GM21529 (cell line): ENCODE measurements around the gene ZBTB47.

Source experiments
- ATAC-seq: cut with Tn5 transposase; IDR thresholded peaks from one replicate; pipeline ENCODE4 v1.9.1; 2021; ENCODE audit not compliant: unreplicated experiment

Gene ZBTB47

GRCh38 chr3:42684632-42685362, 31.3 kb downstream of the ZBTB47 start:
- ATAC-seq: no peak

DNA sequence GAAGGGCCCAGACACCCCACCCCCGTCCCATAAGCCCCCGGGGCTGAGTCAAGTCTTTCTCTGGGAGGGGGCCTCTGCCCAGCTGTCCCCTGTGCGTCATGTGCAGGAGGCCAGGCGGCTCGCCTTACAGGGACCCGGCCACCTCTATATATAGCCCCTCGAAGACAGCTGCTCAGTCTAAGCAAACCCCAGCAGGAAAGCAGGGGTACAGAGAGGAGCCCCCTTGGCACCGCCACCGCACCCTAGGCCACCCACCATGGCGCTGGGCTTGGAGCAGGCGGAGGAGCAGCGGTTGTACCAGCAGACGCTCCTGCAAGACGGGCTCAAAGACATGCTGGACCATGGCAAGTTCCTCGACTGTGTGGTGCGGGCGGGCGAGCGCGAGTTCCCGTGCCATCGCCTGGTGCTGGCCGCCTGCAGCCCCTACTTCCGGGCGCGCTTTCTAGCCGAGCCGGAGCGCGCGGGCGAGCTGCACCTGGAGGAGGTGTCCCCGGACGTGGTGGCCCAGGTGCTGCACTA, 31.9 kb downstream of the ZBTB47 start, which contains the start of gene KLHL40:
TSS of gene KLHL40 (plus strand) at position 175 of the 519 bp plus-strand sequence. CDS start at position 257, 82 bp downstream.
- no peak for ATAC-seq

DNA sequence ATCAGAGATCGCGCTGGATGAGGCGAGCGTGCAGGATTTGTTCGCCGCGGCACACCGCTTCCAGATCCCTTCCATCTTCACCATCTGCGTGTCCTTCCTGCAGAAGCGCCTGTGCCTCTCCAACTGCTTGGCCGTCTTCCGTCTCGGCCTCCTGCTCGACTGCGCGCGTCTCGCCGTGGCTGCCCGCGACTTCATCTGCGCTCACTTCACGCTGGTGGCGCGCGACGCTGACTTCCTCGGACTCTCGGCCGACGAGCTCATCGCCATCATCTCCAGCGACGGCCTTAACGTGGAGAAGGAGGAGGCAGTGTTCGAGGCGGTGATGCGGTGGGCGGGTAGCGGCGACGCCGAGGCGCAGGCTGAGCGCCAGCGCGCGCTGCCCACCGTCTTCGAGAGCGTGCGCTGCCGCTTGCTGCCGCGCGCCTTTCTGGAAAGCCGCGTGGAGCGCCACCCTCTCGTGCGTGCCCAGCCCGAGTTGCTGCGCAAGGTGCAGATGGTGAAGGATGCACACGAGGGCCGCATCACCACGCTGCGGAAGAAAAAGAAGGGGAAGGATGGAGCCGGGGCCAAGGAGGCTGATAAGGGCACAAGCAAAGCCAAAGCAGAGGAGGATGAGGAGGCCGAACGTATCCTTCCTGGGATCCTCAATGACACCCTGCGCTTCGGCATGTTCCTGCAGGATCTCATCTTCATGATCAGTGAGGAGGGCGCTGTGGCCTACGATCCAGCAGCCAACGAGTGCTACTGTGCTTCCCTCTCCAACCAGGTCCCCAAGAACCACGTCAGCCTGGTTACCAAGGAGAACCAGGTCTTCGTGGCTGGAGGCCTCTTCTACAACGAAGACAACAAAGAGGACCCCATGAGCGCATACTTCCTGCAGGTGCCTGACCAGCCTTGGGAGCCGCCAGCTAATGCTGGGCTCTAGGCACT, 32.7 kb downstream of the ZBTB47 start:
- no peak for ATAC-seq

DNA sequence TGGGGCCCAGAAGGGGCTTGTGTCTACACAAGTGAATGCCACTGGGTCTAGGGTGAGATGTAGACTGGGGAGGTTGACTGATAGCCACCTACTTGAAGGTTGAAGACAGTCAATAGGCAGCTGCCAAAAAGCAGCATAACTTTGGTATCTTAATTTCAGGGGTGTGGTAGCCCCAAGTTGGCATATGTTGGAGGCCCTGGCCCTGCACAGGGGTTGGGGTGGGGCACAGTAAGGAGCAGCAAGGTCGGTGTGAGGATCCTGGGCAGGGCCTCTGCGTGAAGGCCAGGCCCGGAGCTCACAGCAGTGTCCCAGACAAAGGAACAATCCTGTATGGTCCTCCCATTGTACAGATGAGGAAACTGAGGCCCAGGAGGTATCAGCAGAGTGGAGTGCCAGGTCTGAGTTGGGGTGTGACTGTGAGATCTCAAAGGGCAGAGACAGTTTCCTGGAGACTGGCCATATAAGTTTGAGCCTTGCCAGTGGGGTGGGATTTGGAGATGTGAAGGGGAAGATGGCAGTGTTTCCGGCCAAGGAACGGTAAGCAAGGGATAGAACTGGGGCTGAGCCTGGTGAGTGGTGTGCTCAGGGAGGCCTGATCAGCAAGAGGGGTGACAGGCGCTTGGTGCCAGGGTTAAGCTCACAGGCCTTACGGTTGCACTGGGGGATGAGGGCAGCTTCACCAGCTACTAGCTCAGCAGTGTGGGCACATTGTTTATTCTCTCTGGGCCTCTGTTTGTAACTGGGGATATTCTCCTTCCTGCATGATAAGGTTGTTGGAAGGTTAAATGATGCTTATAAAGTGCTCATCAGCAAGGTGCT, 33.5 kb downstream of the ZBTB47 start:
- ATAC-seq: no peak

- ATAC-seq: no peak
These were observed 34.5 kb downstream of the ZBTB47 start for GRCh38 chr3:42688016-42688415.

DNA sequence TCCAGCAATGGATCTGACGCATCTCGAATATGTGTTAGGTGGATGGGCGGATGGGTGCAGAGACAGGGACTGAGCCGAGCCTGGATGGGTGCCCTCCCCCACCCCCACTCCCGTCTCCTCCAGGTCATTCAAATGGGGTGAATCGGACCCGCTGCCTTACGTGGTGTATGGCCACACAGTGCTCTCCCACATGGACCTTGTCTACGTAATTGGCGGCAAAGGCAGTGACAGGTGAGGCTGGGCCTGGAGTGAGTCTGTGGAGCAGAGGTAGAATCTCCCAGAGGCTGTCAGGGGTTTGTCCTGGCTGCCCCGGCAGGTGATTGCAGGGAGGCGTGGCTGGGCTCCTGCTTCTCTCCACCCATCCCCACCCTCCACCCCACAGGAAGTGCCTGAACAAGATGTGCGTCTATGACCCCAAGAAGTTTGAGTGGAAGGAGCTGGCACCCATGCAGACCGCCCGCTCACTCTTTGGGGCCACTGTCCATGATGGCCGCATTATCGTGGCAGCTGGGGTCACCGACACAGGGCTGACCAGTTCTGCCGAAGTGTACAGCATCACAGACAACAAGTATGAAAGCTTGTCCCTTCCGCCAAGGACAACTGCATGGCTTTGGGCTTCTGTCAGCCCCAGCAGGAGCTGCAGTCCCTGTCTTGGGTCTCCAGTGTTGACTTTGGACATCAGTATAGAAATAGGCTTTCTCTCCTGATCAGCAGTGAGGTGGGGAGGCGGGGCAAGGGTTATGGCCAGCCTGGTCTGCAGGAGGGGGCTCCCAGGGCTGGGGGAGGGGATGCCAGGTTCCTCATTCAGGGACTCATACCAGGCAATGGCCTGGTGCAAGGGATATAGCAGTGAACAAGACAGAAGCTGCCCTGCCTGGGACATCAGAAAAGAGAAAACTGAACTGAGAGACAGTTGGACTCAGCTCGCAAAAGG, 35.3 kb downstream of the ZBTB47 start:
- ATAC-seq: no peak

GRCh38 chr3:42689421-42690014, 36.0 kb downstream of the ZBTB47 start:
- no peak for ATAC-seq

DNA sequence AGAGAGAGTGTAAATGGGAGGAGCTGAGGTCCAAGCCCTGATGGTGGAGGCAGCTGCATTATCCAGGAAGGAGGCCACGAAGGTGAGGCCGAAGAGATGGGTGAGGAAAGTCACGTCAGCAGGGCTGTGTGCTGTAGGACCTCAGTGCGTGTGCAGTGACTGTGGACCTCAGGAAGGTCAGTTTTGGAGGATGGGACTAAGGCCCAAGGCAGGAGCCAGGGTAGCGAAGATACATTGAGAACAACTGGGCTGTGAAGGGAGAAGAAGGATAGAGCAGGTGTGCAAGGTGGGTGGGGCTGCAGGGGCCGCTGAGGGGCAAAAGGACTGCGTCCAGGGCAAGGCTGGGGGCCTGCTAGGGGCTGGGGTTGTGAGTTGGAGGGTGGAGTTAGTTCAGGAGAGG, 36.7 kb downstream of the ZBTB47 start:
- no peak for ATAC-seq

GRCh38 chr3:42690766-42691680, 37.5 kb downstream of the ZBTB47 start:
- no peak for ATAC-seq

DNA sequence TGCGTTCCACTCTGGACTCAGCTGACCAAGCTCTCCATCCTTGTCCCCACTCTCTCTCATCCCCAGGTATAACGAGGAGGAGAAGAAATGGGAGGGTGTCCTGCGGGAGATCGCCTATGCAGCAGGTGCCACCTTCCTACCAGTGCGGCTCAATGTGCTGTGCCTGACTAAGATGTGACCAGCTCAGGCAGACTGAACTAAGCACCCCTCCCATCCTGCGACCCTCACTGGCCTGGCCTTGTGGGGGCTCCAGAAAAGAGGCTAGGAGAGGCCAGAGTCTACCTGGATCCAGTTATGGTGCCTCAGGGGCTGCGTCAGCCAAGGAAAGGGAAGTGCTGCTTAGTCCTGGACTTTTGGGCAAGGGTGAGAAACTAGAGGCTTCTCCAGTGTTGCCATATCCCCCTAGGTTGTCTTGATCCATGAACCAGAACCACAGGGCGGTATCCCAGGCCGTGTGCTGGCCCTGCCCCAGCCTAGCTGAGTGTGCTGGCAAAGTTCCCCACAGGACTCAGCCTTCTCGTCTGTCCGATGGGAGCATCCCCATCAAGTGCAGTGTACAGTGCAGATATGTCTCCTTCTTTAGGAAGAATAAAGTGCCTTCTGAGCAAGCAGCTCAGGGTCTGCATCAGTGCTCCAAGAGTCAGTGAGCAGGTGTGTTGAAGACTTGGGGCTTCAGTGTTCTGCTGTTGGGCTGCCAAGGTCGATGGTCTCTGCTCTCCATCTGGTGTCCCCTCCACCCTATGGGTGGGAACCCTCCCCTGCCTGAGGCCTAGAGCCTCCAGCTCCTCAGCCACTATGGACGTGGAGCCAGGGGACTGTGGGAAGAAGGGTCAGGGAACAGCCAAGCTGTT, 38.5 kb downstream of the ZBTB47 start:
- no peak for ATAC-seq

GRCh38 chr3:42692667-42693529, 39.4 kb downstream of the ZBTB47 start:
- no peak for ATAC-seq

GRCh38 chr3:42693530-42693930, 40.0 kb downstream of the ZBTB47 start:
- no peak for ATAC-seq

DNA sequence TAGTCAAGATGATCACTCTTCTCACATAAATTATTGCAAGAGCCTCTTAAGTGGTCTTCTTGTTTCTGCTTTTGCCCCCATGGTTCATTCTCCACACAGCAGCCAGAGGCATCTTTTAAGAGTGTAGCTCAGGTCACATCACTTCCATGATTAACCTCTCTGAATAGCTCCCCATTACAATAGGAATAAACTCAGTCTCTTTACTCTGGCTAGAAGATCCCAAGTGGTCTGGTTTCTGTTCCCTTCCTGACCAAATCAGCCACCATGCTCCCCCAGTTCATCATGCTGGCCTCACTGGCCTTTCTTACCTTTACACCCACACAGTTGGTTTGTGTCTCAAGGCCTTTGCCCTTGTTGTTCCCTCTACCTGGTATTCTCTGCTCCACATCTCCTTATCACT, 40.9 kb downstream of the ZBTB47 start:
- no peak for ATAC-seq

- ATAC-seq: no peak
These were observed 43.1 kb downstream of the ZBTB47 start for GRCh38 chr3:42696356-42697288.

DNA sequence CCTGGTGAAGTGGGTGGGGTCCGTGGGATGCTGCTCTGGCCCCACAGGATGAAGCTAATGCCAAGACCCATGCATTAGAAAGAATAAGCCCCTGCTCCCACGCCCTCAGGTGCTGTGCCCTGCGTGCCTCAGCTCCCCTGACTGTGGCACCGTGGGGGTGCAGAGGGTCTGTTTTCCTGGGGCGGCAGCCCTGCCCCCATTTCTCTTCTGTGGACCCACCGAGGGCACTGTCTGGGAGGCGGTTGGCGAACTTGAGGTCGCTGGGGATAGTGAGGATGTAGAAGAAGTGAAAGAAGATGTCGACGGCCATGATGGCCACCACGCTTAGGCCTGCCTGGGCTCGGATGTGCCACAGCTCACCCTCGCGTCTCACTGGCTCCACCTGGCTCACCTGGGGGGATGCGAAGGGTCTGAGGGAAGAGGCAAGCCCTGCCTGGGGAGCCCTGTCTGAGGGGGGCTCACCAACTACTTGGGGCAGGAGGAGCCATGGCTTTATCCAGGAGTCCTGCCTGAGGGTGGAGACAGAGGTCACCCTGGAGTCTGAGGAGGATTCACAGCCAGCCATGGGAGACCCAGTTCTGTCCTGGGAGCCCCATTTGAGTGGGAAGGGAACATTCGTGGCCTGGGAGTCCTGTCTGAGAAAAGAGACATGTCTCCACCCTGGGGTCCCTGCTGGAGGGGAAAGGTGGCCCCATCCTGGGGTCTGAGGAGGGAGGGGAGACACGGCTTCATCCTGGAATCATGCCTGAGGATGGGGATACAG, 44.0 kb downstream of the ZBTB47 start:
- ATAC-seq: no peak
